HG02885 (cell line): ENCODE results near the gene LIX1L.
A peak's percentile ranks its signal among the peaks of the same experiment; 100 is the strongest.

ENCODE experiments used
- ATAC-seq: cut with Tn5 transposase; IDR thresholded peaks from one replicate; pipeline ENCODE4 v1.9.1; 2021; ENCODE audit warnings: mild to moderate bottlenecking; ENCODE audit not compliant: unreplicated experiment, poor library complexity

Gene LIX1L

DNA sequence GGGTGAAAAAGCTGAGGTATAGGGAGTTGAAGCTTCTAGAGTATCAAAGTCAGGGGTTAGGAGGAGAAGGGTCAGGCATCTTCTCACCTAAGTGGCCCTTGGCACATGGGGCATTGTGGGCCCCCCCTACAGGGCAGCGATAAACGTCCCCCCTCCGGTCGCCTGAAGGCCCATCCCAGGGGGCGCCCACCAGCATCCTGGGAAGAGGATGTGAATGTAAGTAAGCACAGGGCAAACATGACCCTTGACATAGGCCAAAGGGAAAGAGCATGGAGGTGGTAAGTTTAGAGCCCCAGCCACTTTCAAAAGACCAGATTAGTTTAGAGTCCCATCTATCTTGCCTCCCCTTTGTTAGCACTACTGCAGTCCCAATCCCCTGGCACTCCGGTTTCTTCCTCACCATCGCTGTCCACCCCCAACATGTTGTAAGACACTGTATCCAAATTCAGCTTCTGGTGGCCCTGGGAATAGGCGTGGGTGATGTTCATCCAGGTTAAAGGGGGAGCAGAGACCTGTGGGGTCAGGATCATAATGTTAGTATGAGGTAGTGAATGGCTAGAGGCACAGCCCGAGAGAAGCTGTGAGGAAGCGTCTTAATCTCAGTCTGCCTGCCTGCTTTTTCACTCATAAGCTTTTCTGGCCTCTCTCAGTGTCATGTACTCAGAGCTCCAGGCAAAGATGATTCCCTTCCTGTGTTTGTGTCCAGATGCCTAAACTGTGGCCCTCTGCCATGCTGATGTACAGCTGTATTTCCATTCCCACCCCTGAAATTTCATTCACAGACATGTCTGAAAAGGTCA is 50.7 kb downstream of the LIX1L start:
- ATAC-seq = no peak

DNA sequence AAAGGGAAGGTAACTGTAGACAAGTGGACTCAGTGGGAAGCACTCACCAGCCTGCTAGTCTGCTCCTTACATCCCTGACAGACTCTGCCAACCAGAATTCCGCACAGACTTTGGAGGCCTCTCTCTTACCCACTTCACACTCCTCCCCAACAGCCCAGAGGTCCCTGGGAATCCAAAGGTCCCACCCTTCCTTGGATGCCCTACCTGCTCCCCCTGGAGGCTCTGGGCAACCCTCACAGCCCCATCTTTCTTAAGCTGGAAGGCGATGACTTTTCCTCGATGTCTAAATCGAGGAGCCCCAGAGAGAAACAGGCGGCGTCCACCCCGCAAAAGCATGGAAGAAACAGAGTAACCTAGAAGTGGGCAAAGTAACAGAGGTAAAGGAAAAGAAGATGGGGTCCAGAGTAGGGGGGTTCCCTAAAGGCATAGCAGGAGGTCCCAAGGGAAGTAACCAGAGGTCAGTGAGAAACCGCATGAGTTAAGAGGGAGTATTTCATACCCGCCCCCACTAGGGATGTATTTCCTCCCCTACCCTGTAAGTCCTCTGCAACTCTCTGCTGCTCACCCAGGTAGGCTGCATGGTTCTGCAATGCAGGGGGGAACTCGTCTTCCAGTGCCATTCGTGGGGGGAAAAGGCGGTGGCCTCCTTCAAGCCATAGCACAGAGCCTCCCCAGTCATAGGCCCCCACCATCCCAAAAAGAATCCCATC is 56.4 kb downstream of the LIX1L start:
- no peak for ATAC-seq

DNA sequence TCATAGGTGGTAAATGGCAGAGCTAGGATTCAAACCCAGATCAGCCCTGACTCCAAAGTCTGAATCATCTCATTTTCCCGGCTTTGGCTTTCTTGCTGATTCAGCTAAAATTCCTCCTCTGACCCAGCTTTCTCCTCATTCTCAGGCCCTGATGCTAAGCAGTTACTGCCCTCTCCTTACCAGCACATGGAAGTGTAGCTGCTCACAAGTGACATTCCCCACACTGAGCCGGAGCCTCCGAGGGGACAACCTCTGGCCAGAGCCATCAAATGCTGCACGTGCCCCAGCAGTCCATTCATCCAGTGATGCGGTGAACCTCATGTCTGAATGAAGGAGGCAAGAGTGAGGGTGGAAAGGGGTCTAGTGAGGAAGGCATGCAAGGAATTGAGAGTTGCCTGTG is 59.1 kb downstream of the LIX1L start:
- no peak for ATAC-seq

DNA sequence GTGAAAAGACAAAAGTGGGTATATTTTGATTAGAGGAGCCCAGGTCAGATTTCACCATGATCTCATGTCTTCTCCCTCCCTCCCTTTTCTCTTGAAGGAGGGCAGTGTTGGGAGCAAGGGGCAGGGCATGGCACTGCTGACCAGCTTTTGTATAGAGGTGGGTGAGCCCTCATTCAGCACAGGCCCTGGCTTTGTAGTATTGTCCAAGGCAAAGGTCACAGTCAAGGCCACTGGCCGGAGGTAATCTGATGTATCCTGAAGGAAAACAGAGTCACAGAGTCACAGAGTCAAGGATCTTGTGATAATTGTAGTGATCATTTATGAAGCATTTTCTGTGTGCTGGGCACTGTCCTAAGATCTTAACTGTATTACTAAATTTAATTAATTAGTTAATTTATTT is 59.8 kb downstream of the LIX1L start:
- no peak for ATAC-seq

DNA sequence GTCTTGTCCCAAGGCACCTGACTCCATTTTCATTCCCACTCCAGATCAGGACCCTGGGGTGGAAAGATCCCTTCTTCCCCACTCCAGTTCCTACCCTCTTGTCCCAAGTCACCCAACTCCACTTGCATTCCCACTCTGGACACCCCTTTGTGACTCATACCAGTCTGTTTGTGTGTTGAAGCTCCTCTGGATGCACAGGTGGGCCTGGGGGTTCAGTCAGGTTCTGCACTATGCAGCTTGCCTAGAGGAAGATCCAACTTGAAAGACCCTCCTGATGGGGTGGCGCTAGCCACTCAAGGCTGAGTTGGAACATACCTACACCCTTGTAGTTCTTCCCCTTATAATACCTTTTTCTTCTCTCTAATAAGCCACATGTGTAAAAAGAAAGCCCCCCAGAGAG is 62.3 kb downstream of the LIX1L start:
- no peak for ATAC-seq

DNA sequence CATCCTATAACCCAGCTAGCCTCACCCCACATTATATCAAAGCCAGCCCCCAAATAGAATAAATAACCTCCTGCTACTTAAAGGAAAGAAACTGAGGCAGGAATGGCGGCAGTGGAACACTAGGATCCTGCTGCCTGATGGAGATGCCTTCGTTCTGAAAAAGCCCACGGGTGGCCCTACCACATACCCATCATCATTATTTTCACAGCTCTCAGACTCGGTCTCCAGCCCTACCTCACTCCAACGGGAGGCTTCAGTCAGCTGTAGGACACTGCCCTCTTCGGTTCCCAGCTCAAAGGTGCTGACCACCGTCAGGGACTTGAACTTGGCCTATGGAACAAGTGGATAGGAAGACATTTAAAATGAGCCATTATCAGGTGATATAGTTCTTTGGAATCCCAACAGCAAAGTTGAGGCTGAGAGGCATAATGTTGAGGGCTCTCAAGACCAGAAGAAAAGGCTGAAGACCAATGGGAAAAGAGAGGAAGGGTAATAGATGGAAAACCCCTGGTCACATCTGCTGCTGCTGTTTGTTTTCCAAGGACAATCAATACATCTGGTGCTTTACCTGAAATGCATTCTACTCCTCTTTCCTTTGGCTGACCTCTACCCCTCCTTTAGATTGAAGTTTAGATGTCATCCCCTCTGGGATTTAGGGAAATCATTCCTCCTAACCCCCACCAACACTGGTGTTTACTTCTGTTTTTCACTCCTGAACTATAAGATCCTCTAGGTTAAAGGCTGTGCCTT is 64.3 kb downstream of the LIX1L start:
- no peak for ATAC-seq

DNA sequence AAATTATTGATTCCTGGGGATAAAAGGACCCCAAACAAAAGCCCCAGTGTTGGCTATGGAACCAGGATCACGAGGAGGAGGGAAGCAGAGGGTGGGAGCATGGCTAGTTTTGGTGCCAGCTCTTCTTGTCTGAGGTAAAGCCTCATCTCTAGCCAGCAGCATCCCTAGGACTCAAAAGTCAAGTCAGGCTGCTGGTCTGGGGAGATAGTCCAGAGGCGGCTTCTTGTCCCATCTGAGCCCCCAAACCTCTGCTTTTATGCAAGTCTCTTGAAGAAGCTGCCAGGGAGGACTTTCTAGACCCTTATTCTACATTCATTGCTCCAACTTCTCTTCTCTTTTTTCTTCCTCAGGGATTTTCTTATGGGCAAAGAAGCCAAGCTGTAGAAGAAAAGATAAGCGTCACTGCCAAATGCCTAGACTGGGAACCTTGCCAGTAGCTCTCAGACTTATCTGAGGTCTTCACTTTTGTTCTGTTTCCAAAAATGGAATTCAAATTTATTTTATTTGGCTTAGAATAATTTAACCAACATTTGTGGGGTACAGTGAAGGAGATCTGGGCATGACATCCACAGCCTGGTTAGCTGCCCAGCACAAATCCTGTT is 65.2 kb downstream of the LIX1L start:
- ATAC-seq = no peak

DNA sequence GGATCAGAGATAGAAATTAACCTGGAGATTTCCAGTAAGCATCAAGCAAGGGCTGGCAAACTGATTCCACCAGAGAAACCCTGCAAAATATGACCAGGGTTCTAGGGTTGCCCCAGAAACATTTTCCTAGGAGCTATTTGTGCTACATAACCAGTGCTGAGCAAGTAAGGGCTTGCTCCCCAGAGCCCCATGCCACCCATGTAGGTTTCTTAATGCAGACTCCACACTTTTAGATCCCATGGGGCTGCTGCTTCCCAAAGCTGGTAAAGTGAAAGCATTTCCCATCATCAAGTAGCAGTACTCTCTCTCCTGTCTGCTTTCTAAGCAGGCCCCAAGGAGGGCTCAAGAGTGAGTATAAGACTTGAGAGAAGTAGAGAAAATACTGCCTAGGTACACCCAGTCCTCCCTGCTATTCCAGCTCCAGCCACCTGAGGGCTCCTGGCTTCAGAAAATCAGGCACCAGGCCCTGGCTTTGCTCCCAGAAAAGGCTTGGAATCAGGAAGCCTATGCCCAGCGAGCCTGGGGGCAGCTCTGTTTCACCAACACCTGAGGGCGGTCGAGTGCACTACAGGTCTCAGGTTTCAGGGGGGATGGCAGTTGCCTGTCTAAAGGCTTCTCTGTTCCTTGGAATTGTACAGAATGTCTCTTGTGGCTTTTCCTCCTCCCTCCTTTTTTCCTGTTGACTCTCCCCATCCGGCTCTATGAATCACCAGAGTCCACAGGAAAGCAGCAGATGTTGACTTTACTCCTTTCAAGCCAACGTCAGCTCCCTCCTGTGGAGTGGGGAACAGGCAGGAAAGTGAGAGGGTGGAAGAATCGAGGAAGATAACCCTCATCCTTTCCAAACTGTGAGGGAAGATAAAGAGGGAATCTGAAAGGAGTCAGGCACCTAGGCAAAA is 66.0 kb downstream of the LIX1L start:
- no peak for ATAC-seq

DNA sequence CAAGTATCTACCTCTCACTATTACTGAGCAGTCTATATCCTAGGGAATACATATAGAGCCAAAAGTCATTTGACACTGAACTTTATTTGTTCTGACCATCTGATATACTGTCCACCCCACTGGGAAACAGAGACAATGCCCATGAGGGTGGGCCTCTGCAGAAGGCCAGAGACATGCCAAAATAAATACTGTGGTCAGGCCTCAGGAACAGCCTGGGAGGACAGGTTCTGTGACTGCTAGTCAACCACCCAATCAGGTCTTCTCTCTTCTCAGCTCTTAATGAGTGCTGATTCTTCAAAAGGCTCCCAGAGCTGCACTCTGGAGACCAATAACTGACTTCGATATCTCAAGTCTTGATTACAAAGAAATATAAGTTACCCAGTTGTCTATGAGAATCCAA is 66.7 kb downstream of the LIX1L start:
- no peak for ATAC-seq

DNA sequence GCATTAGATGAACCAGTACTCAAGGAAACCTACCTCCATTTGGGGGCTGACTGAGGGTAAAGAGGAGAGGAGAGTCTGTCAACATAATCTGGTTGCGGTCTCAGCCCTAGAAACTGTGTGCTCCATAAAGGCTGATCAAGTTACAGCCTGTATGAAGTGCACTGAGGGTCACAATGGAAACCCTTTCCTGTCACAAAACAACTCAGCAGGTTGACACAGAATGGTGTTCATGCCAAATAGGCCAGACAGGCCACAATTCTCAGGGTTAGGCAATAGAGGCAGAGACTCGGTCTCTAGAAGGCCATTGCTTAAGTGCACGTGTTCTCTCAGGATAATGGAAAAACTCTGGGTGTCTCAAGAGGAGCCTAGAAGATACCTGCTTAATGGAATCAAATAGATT is 68.1 kb downstream of the LIX1L start:
- ATAC-seq = no peak

DNA sequence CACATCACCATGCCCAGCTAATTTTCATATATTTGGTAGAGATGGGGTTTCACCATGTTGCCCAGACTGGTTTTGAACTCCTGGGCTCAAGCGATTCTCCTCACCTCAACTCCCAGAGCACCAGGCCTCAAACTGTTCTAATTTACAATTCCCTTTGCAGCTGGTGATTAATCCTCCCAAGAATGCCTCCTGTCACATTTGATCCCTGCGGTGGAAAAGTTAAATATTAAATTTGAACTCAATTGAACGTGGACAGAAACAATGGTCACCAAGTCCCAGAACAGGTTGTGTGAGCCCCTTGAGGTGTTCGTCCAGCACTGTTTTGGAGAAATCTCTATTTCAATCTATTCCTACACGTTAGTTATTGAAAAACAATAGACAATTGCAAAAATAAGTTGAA is 70.2 kb downstream of the LIX1L start:
- ATAC-seq = no peak

DNA sequence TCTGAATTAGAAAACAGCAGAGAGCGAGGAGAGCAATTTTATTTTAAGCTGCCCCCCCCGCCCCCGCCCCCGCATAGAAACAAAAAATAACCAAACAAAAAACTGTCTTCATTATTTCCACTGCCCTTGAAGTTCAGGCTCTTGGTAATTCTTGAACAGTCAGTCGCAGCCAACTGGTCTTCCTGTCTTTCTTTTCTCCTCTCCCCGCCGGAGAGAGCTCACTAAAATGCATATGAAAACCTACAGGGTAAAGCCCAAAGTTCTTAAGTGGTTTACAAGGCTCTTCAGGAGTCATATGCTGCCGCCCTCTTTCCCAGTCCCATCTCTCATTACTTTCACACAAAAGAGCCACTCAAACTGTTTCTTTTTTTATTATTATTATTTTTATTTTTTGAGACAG is 71.0 kb downstream of the LIX1L start:
- no peak for ATAC-seq

DNA sequence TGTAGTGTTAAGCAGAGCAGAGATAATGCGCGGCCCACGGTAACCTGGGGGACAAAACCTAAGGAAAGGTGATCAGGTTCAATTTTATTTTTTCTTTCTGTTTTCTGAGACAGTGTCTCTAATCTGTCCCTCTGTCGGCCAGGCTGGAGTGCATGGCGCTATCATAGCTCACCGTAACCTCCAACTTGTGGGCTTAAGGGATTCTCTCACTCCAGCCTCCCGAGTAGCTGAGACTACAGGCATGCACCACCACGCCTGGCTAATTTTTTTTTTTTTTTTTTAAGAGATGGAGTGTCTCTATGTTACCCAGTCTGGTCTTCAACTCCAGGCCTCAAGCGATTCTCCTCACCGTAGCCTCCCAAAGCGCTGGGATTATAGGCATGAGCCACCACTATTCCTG is 71.4 kb downstream of the LIX1L start:
- no peak for ATAC-seq

DNA sequence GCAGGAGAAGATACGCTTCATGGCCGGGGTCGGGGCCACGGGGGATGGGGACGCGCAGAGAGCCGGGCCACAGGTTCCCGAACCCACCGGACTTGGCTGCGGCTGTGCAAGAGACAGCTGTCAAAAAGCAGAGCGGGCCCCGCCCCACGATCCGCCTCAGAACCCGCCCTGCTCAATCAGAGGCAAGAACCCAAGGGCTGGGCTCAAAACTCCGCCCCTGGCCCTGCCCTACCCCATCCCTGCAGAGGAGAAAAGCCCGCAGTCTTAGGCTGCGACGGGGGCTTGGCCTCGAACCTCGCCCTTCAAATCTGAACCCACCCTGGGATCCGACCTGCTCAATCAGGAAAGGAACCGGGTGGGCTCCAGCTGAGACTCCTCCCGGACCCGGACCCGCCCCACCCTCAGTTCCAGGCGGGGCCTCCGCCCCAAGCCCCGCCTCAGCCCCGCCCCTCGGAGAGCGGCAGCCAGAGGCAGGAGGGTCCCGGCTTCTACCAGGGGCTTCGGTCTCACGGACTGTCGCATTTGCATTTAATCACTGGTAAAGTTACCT is 72.0 kb downstream of the LIX1L start, which contains the start of gene ANKRD35:
Gene ANKRD35, minus strand, starts transcription at position 129 of the 550 bp plus-strand sequence. Its CDS starts 108 bp downstream, at position 21.
- ATAC-seq = peak; percentile 99

DNA sequence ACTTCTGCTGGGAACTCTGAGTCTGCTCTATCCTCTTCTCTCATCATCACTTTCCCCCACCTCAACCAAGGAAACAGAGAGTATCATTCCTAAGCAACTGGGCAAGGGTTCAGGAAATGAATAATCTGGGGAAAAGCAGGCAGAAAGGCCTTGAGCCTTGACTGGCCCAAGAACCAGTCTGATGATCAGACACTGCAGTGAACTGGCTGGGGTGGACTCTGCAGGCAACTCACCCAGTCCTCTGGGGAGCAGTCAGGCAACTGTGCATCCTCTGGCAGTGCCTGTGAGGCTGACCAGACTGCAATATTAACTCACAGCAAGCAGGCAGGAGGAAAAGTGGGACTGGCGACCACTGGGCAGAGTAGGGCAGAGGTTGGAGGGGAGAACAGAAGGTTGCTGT is 73.1 kb downstream of the LIX1L start:
- no peak for ATAC-seq
